A673 (cell line): Measurements from ENCODE around the gene VPS13D. TPM values are rescaled to one million over a fixed set of nuclear protein-coding genes. Genes with fewer than 3 reads are reported as not detected.
"Not testable (repeated sequence)": the region's sequence is repeated elsewhere in the genome, so short reads cannot be mapped to it uniquely, and the experiment has no call there.

Experiments used
- BruUV-seq: library from RNA; stranded (reverse); fragments of 400-500 nt; replicated peaks from 2 replicates; lab custom pipeline; 2021; lab: Mats Ljungman, UMichigan
- CTCF ChIA-PET: fragments of 300-600 bp; sonication (Branson Sonifier 250); formaldehyde crosslinking; loops from one replicate; lab custom pipeline; 2022; ENCODE audit warnings: antibody characterized with exemption; lab: Charles Lee
- POLR2A ChIA-PET: fragments of 300-600 bp; sonication (Branson Sonifier 250); formaldehyde crosslinking; loops from one replicate; lab custom pipeline; 2022; ENCODE audit warnings: antibody characterized with exemption; ENCODE audit not compliant: low non-redundant PET; lab: Charles Lee
- DNase-seq: peaks from one replicate; pipeline ENCODE4 v3.0.0-alpha.2; 2015; ENCODE audit warnings: low spot score
- H3K27ac ChIP-seq: fragments of 200-600 bp; sonication (generic); 2 replicates; pipeline ENCODE4 v1.5.1; 2016; ENCODE audit warnings: mixed run types, low read depth, mild to moderate bottlenecking, mixed read lengths, antibody characterized with exemption, low read length; ENCODE audit not compliant: poor library complexity, severe bottlenecking
- H3K27me3 ChIP-seq: fragments of 200-600 bp; sonication (generic); replicated peaks from 2 replicates; pipeline ENCODE4 v1.6.1; 2017; ENCODE audit warnings: mixed run types, low read depth, mild to moderate bottlenecking, mixed read lengths, antibody characterized with exemption, low read length; ENCODE audit not compliant: insufficient read depth, poor library complexity
- H3K36me3 ChIP-seq: fragments of 200-600 bp; sonication (generic); 2 replicates; pipeline ENCODE4 v1.6.1; 2016; ENCODE audit warnings: mixed run types, mild to moderate bottlenecking, mixed read lengths, antibody characterized with exemption, low read length; ENCODE audit not compliant: insufficient read depth, poor library complexity, severe bottlenecking
- H3K4me1 ChIP-seq: fragments of 200-600 bp; sonication (generic); 2 replicates; pipeline ENCODE4 v1.6.1; 2017; ENCODE audit warnings: mixed run types, mild to moderate bottlenecking, mixed read lengths, antibody characterized with exemption, low read length; ENCODE audit not compliant: insufficient read depth, poor library complexity, severe bottlenecking
- H3K4me3 ChIP-seq: fragments of 200-600 bp; sonication (generic); 2 replicates; pipeline ENCODE4 v1.5.1; 2016; ENCODE audit warnings: low read depth, mixed run types, mild to moderate bottlenecking, mixed read lengths, low read length; ENCODE audit not compliant: poor library complexity, severe bottlenecking
- H3K9me3 ChIP-seq: fragments of 200-600 bp; sonication (generic); 2 replicates; pipeline ENCODE4 v1.6.1; 2016; ENCODE audit warnings: mixed run types, low read depth, mild to moderate bottlenecking, mixed read lengths, antibody characterized with exemption, low read length; ENCODE audit not compliant: poor library complexity, severe bottlenecking
- CTCF ChIP-seq: fragments of 300-800, 200-600 bp; sonication (generic); conservative IDR thresholded peaks from 2 replicates; pipeline ENCODE4 v1.5.1; 2017; ENCODE audit warnings: low read depth, mild to moderate bottlenecking, antibody characterized with exemption, low read length, moderate library complexity, mixed read lengths
- EZH2 ChIP-seq: fragments of 200-600 bp; sonication (generic); IDR thresholded peaks from 2 replicates; pipeline ENCODE4 v1.6.1; 2017; ENCODE audit warnings: borderline replicate concordance, low read depth, mild to moderate bottlenecking, mixed read lengths, antibody characterized with exemption, low read length; ENCODE audit not compliant: poor library complexity, severe bottlenecking
- intact Hi-C: fragments of 100-400 bp; cut with micrococcal nuclease; formaldehyde crosslinking; loops from one replicate; pipeline ENCODE4 v1.10.0; 2022; ENCODE audit not compliant: unreplicated experiment
- total RNA-seq: library from RNA; stranded (reverse); gene quantifications from 2 replicates; pipeline ENCODE4 v1.2.3, GENCODE V29; 2021

VPS13D gene
- total RNA-seq, 1 experiment from 2014 or later: 32.5 TPM

DNA sequence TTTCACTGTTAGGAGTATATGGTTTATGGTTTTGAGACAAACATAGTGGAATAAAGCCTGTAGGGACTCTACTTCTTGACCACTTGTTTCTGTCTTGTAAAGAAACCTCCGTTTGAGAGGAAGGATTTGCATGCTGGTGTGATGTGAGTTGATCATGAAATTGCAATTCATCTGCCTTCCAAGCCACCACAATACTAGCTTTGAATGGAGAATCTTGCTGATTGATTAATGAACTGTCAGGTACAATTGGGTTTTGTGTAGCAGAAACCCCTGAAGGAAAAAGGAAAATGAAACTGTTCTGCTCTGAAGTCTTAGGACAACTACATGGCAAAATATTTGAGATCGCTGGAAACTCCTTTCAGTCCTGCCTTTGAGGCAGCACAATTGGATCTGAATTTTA is 90.7 kb downstream of the VPS13D start:
- Histone ChIP-seq H3K9me3 (no peaks in the 10 kb centered on the region), H3K27ac (no peak overlapping the region), H3K4me1 (no peaks in the 10 kb centered on the region), H3K4me3 (no peak overlapping the region), H3K36me3 (peaks cover 4% of the 10 kb centered on the region), H3K27me3 (no peaks in the 10 kb centered on the region)
- no peak for DNase-seq
- TF ChIP-seq EZH2: no peak
- POLR2A ChIA-PET: no interaction called here
- no TSS peak for BruUV-seq
- intact Hi-C loops: no loop called here
- CTCF ChIA-PET: no interaction called here

DNA sequence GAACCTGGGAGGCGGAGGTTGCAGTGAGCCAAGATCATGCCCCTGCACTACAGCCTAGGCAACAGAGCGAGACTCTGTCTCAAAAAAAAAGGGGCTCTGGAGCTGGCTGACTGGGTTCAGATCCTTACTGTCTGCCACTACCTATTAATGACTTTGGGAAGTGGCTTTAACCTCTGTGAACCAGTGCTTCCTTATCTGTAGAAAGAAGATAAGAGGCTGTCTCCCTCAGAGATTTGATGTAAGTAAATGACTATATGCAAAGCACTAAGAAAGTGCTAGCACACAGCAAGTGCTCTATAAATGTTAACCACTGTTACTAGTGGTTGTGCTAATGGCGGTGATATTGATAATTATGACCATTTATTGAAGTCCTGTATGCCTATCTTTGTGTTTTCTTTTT is 94.6 kb downstream of the VPS13D start:
- TF ChIP-seq EZH2 (no peak), CTCF (no peak)
- no peak overlapping the region for H3K4me3 ChIP-seq
- BruUV-seq: no TSS peak
- ChIA-PET POLR2A (no interaction called here), CTCF (no interaction called here)
- no peaks in the 10 kb centered on the region for H3K9me3 ChIP-seq
- H3K27ac ChIP-seq: no peak overlapping the region
- H3K27me3 ChIP-seq: no peaks in the 10 kb centered on the region
- no peak for DNase-seq
- peaks cover 3% of the 10 kb centered on the region for H3K36me3 ChIP-seq
- no peaks in the 10 kb centered on the region for H3K4me1 ChIP-seq
- intact Hi-C loops: no loop called here

DNA sequence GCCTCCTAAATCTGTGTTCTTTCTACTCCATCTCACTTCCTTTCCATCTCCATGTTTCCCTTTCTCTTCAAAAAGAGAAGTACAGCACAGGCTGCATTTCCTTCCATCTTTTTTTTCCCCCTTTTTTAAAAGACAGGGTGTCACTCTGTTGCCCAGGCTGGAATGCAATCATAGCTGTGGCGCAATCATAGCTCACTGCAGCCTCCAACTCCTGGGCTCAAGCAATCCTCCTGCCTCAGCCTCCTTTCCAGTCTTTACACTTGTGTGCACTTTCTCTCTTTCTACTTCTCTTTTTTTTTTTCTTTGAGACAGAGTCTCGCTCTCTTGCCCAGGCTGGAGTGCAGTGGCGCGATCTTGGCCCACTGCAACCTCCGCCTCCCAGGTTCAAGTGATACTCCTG is 95.1 kb downstream of the VPS13D start:
- H3K9me3 ChIP-seq, BruUV-seq, H3K4me1 ChIP-seq, DNase-seq, CTCF ChIA-PET, H3K27ac ChIP-seq, intact Hi-C loops, H3K4me3 ChIP-seq, H3K27me3 ChIP-seq, POLR2A ChIA-PET, H3K36me3 ChIP-seq: not testable (repeated sequence)

DNA sequence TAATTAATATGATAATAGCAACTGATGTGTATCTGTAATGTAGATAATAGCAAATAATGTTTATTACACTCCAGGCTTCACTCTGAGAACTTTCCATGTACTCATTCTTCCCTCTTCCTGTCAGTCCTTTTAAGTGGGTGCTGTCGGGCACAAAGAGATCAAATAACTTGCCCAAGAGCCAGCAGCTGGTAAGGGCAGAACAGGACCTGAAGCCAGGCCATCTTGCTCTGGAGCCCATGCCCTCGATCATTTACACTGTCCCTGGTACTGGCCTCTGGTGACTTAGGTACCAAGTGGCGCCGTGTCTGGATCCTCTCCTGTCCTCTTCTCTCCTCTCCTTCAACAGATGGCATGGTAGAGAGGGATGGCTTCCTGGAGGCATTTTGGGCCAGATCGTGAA is 97.2 kb downstream of the VPS13D start:
- ChIA-PET CTCF (no interaction called here), POLR2A (no interaction called here)
- DNase-seq: no peak
- TF ChIP-seq EZH2: no peak
- TF ChIP-seq CTCF: no peak
- intact Hi-C loops: no loop called here
- no peak overlapping the region for H3K4me3 ChIP-seq
- H3K36me3 ChIP-seq: peaks cover 8% of the 10 kb centered on the region
- H3K9me3 ChIP-seq: no peaks in the 10 kb centered on the region
- BruUV-seq: no TSS peak
- no peak overlapping the region for H3K27ac ChIP-seq
- no peaks in the 10 kb centered on the region for H3K27me3 ChIP-seq
- no peaks in the 10 kb centered on the region for H3K4me1 ChIP-seq
